SIG-M5 (cell line): Measurements from ENCODE around the gene ZDHHC11.
"Not testable (repeated sequence)": the region's sequence is repeated elsewhere in the genome, so short reads cannot be mapped to it uniquely, and the experiment has no call there.

ENCODE experiments used
- DNase-seq: peaks from one replicate; lab custom pipeline; 2025; lab: John Stamatoyannopoulos, UW

Gene ZDHHC11

GRCh38 chr5:859798-860296 is 9.1 kb upstream of the ZDHHC11 start:
- no peak for DNase-seq

DNA sequence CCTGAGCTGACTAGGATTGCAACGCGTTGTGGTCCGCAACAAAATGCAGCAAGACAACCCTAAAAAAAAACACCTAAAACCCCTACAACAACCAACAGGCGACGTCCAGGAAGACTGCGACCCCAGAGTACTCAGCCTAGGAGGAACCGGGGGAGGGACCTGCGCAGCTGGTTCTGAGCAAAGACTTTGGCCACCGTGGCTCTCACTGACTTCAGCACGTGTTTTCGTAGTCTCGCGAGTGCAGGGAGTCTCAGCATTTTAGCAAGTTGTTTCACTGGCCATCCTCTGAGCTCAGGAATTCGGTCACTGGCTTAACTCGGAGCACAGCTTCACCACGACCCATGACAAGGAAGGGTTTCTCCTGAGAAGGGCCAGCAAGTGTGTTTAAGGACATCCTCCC is 8.6 kb upstream of the ZDHHC11 start:
- DNase-seq: no peak

- no peak for DNase-seq
Measured at GRCh38 chr5:858726-859125, 7.9 kb upstream of the ZDHHC11 start.

GRCh38 chr5:856531-857425 is 6.0 kb upstream of the ZDHHC11 start:
- DNase-seq: no peak

GRCh38 chr5:855771-856530 is 5.2 kb upstream of the ZDHHC11 start:
- no peak for DNase-seq

- no peak for DNase-seq
Measured at GRCh38 chr5:854966-855743, 4.4 kb upstream of the ZDHHC11 start.

- DNase-seq: no peak
Measured at GRCh38 chr5:854217-854616, 3.4 kb upstream of the ZDHHC11 start.

GRCh38 chr5:853416-854090 is 2.8 kb upstream of the ZDHHC11 start:
- DNase-seq: not testable (repeated sequence)

GRCh38 chr5:852431-853401 is 1.9 kb upstream of the ZDHHC11 start:
- no peak for DNase-seq

GRCh38 chr5:852018-852417 is 1.2 kb upstream of the ZDHHC11 start:
- no peak for DNase-seq

GRCh38 chr5:851553-851952 is 767 bp upstream of the ZDHHC11 start:
- no peak for DNase-seq

DNA sequence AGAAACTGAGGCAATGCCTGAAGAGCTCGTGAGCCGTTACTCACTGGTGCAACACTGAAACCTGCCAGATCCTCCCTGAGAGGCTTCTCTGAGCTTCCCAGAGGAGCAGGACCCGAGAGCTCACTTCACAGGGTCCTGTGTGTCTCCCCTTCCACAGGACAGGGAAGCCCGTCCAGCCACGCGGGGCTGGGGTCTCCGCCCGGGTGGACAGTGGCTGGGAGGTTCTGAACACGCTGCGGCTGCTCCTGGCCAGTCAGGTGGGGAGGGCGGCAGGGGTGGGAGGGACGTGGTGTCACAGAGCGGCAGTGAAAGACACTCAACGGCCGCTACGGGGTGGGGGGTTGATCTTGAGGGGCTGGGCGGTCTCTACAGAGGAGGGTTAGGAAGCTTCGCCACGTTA is 290 bp upstream of the ZDHHC11 start:
- DNase-seq: no peak

GRCh38 chr5:849651-850301 is 1.0 kb downstream of the ZDHHC11 start:
- DNase-seq: no peak

GRCh38 chr5:848671-849111 is 2.1 kb downstream of the ZDHHC11 start:
- no peak for DNase-seq

DNA sequence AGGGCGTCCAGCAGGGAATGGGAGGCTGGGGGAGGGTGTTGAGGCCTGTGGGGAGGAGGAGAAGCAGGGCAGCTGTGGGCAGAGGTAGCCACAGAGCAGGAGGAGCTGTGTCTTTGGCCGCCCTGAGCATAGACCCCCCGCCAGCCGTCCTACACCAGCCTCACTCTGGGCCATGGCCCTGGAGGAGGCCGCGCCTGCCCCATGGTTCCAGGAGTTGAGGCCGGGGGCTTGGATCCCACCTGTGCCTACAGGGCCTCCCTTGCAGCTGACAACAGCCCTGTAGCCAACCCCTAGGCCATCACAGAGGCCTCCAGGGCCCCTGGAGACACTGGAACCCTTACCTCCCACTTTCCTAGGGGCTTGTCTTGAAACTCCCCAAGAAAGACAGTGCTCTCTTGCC is 3.0 kb downstream of the ZDHHC11 start:
- not testable (repeated sequence) for DNase-seq

DNA sequence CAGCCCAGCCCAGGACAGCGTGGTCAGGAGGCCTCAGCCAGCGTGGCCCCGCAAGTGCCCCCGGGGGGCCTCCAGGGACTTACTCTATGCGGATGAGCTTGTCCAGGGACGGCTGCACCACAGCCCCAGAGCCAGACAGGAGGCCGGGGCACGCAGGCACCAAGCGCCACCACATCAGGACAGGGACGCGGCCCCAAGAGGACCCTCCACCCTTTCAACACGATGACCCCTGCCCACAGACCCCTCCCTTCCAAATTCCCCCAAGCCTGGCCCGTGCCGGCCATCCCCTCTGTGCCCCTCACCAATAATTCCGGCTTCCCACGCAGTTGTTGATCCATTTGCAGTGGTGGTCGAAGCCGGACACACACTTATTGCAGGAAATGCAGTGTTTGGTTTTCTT is 3.6 kb downstream of the ZDHHC11 start:
- not testable (repeated sequence) for DNase-seq

GRCh38 chr5:846602-847091 is 4.1 kb downstream of the ZDHHC11 start:
- DNase-seq: not testable (repeated sequence)

DNA sequence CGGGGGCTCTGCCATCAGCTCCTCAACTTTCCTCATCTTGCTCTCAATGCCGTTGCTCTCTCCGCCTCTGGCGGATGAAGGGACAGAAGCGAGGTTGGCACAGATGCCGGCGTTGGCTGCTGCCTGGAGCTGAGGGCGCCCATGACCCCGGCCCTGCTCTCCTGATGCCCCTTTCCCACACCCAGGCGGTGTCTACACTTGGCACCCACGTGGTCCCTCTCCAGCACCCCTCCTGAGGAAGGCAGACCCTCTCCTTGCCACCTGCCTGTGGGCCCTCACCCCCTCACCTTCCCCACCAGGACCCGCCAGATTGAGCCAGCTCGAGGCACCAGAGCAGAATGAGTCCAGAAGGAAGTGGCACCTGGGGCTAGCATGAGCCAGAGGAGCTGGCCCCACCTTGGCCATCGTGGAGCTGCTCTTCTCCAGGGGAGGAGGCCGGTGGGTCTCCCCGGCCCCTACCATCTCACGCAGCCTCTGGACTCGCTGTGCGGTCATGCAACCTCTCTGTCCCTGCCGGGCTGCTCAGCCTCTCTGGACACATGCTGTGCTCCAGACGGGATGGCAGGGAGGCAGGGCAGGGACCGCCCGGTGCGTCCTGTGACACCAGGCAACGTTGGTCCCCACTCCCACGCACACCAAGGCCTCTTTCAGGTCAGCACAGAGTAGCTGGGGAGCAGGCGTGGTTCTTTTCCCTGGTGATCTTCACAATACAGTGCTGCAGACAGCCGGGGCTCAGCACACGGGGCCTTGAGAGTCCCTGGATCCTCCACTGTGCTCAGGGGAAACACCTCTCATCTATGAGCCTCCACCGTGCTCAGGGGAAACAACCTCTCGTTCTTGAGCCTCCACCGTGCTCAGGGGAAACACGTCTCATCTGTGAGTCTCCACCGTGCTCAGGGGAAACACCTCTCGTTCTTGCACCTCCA is 4.8 kb downstream of the ZDHHC11 start:
- not testable (repeated sequence) for DNase-seq
